Measurements from ENCODE around the gene WDR3. TPM values are rescaled to one million over a fixed set of nuclear protein-coding genes. Genes with fewer than 3 reads are reported as not detected.

Gene WDR3
- total and polyA plus RNA-seq, 2 experiments from 2014 or later, result 20.7 to 24.3 TPM

GRCh38 chr1:117932576-117932975, 3.0 kb downstream of the WDR3 start:
- no peaks in the 10 kb centered on the region for H4K20me1 ChIP-seq (ENCODE audit: insufficient read depth, poor library complexity, severe bottlenecking)
- WGBS (ENCODE audit: low lambda C conversion rate, missing lambda C conversion rate), result 79% methylated on average over 4 of the region's 4 CpGs

GRCh38 chr1:117933769-117934168, 4.2 kb downstream of the WDR3 start:
- WGBS (ENCODE audit: low lambda C conversion rate, missing lambda C conversion rate), result 98% methylated on average over 2 of the region's 2 CpGs

More at GRCh38 chr1:117932576-117932975, 3.0 kb downstream of the WDR3 start:
- Histone ChIP-seq H3K9me2 (replicated peaks; ENCODE audit: insufficient read depth) (no peaks in the 10 kb centered on the region), H3K9me3 (ENCODE audit: low read depth) (no peaks in the 10 kb centered on the region), H3K36me3 (replicated peaks; ENCODE audit: insufficient read depth, low read depth) (no peaks in the 10 kb centered on the region), H3K27ac (no peak overlapping the region), H3K27me3 (no peaks in the 10 kb centered on the region), H2AFZ (no peak overlapping the region), H3K4me2 (no peak overlapping the region), H3K4me3 (no peak overlapping the region), H3K79me2 (peaks cover 56% of the 10 kb centered on the region), H3K4me1 (ENCODE audit: insufficient read depth) (peaks cover 16% of the 10 kb centered on the region)
- TF ChIP-seq EZH2 (IDR thresholded peaks at IDR 0.05; ENCODE audit: borderline replicate concordance), result no peak
- TF ChIP-seq EZH2phosphoT487 (IDR thresholded peaks at IDR 0.05; ENCODE audit: low read depth, severe bottlenecking, unreplicated experiment), result no peak
- TF ChIP-seq CTCF (IDR thresholded peaks at IDR 0.05; ENCODE audit: poor library complexity), result no peak
- no peak for DNase-seq (ENCODE audit: low spot score)

GRCh38 chr1:117942293-117942692, 12.8 kb downstream of the WDR3 start:
- no peak overlapping the region for H2AFZ ChIP-seq
- DNase-seq (ENCODE audit: low spot score), result no peak
- H3K9me2 ChIP-seq (replicated peaks; ENCODE audit: insufficient read depth), result no peaks in the 10 kb centered on the region
- H3K79me2 ChIP-seq, result no peaks in the 10 kb centered on the region
- no peaks in the 10 kb centered on the region for H3K9me3 ChIP-seq (ENCODE audit: low read depth)
- H3K4me1 ChIP-seq (ENCODE audit: insufficient read depth), result no peaks in the 10 kb centered on the region
- no peak overlapping the region for H3K4me3 ChIP-seq
- H3K27me3 ChIP-seq, result no peaks in the 10 kb centered on the region
- no peaks in the 10 kb centered on the region for H3K36me3 ChIP-seq (replicated peaks; ENCODE audit: insufficient read depth, low read depth)
- TF ChIP-seq CTCF (IDR thresholded peaks at IDR 0.05; ENCODE audit: poor library complexity) (no peak), EZH2phosphoT487 (IDR thresholded peaks at IDR 0.05; ENCODE audit: low read depth, severe bottlenecking, unreplicated experiment) (no peak), EZH2 (IDR thresholded peaks at IDR 0.05; ENCODE audit: borderline replicate concordance) (no peak)
- no peak overlapping the region for H3K4me2 ChIP-seq
- H4K20me1 ChIP-seq (ENCODE audit: insufficient read depth, poor library complexity, severe bottlenecking), result no peaks in the 10 kb centered on the region
- WGBS (ENCODE audit: low lambda C conversion rate, missing lambda C conversion rate), result 97% methylated on average over 2 of the region's 2 CpGs
- H3K27ac ChIP-seq, result no peak overlapping the region

More at GRCh38 chr1:117933769-117934168, 4.2 kb downstream of the WDR3 start:
- Histone ChIP-seq H2AFZ (no peak overlapping the region), H4K20me1 (ENCODE audit: insufficient read depth, poor library complexity, severe bottlenecking) (no peaks in the 10 kb centered on the region), H3K4me1 (ENCODE audit: insufficient read depth) (peaks cover 10% of the 10 kb centered on the region), H3K27me3 (no peaks in the 10 kb centered on the region), H3K27ac (no peak overlapping the region), H3K9me2 (replicated peaks; ENCODE audit: insufficient read depth) (no peaks in the 10 kb centered on the region), H3K36me3 (replicated peaks; ENCODE audit: insufficient read depth, low read depth) (no peaks in the 10 kb centered on the region), H3K9me3 (ENCODE audit: low read depth) (no peaks in the 10 kb centered on the region), H3K4me3 (no peak overlapping the region), H3K4me2 (no peak overlapping the region), H3K79me2 (peaks cover 45% of the 10 kb centered on the region)
- no peak for DNase-seq (ENCODE audit: low spot score)
- TF ChIP-seq EZH2phosphoT487 (IDR thresholded peaks at IDR 0.05; ENCODE audit: low read depth, severe bottlenecking, unreplicated experiment), result no peak

GRCh38 chr1:117952386-117952785, 22.8 kb downstream of the WDR3 start:
- no peaks in the 10 kb centered on the region for H3K36me3 ChIP-seq (replicated peaks; ENCODE audit: insufficient read depth, low read depth)

More at GRCh38 chr1:117952386-117952785, 22.8 kb downstream of the WDR3 start:
- H3K4me2 ChIP-seq, result no peak overlapping the region
- 90% methylated on average over 1 of the region's 1 CpG for WGBS (ENCODE audit: low lambda C conversion rate, missing lambda C conversion rate)
- no peaks in the 10 kb centered on the region for H3K9me2 ChIP-seq (replicated peaks; ENCODE audit: insufficient read depth)
- no peaks in the 10 kb centered on the region for H3K79me2 ChIP-seq
- H3K27me3 ChIP-seq, result no peaks in the 10 kb centered on the region
- H3K4me3 ChIP-seq, result no peak overlapping the region
- no peaks in the 10 kb centered on the region for H3K4me1 ChIP-seq (ENCODE audit: insufficient read depth)
- no peaks in the 10 kb centered on the region for H3K9me3 ChIP-seq (ENCODE audit: low read depth)
- no peak overlapping the region for H2AFZ ChIP-seq
- TF ChIP-seq EZH2phosphoT487 (IDR thresholded peaks at IDR 0.05; ENCODE audit: low read depth, severe bottlenecking, unreplicated experiment), result no peak
- no peak for TF ChIP-seq CTCF (IDR thresholded peaks at IDR 0.05; ENCODE audit: poor library complexity)
- no peak for TF ChIP-seq EZH2 (IDR thresholded peaks at IDR 0.05; ENCODE audit: borderline replicate concordance)
- no peak overlapping the region for H3K27ac ChIP-seq
- H4K20me1 ChIP-seq (ENCODE audit: insufficient read depth, poor library complexity, severe bottlenecking), result no peaks in the 10 kb centered on the region
- no peak for DNase-seq (ENCODE audit: low spot score)

Measured in hepatocyte (in vitro differentiated cells).